Placental pericyte (primary cell): ENCODE measurements around the gene FAS. TPM values are rescaled to one million over a fixed set of nuclear protein-coding genes. Genes with fewer than 3 reads are reported as not detected.

Source experiments
- small RNA-seq: library from RNA; depleted of rRNA; stranded (forward); fragments of <200 nt; gene quantifications from one replicate; pipeline ENCODE3, GENCODE V24; 2012; ENCODE audit warnings: low replicate concordance
- total RNA-seq: library from RNA; depleted of rRNA; stranded (reverse); fragments of >200 nt; gene quantifications from 2 replicates; pipeline ENCODE4 v1.2.3, GENCODE V29; 2012

FAS gene
- total RNA-seq, result 62.4 and 63.5 TPM in 2 replicates

GRCh38 chr10:88990384-88991160 lies at the start of gene FAS:
TSS of gene FAS (plus strand) at chr10:88990798. CDS start at chr10:88990877, 79 bp downstream.

GRCh38 chr10:88952647-88953111 lies 37.9 kb upstream of the FAS start, which contains the start of gene ACTA2:
TSS of gene ACTA2 (minus strand) at chr10:88952773. CDS start at chr10:88948930, 3,843 bp downstream.

Small RNA genes lying within 50 kb of the gene (small RNA-seq; reads per million reads assigned to genes)
- not detected for gene MIR4679-2
- gene RF02116, result not detected

Other genes starting within 250 kb of the FAS start
- gene LIPN, start 230.8 kb upstream of the FAS start, total RNA-seq, result not detected in 2 replicates
- not detected in 2 replicates for gene LIPM, start 188.1 kb upstream of the FAS start, total RNA-seq
- gene ANKRD22, start 139.0 kb upstream of the FAS start, total RNA-seq, result not detected in 2 replicates
- 15.8 and 73.2 TPM in 2 replicates for gene STAMBPL1, start 110.6 kb upstream of the FAS start, total RNA-seq
- gene ACTA2, start 38.0 kb upstream of the FAS start, total RNA-seq, result 355 and 559 TPM in 2 replicates
- 0.29 TPM in 1 of 2 replicates, not detected in the other for gene CH25H, start 216.5 kb downstream of the FAS start, total RNA-seq